ENCODE results near the gene PWWP2B. TPM values are rescaled to one million over a fixed set of nuclear protein-coding genes. Genes with fewer than 3 reads are reported as not detected.

PWWP2B gene
- total and polyA plus RNA-seq, 2 of the 13 experiments (the other 11 are each of a cell fraction or from before 2014, with no cell fraction given): 2.3 to 4.7 TPM

GRCh38 chr10:132366006-132366405 lies 31.0 kb upstream of the PWWP2B start:
- 97% methylated on average over 5 of the region's 8 CpGs for WGBS (ENCODE audit: low lambda C conversion rate)
- POLR2A ChIA-PET: no interaction called here
- no peaks in the 10 kb centered on the region; the same call in 1 of the 2 replicates for H4K20me1 ChIP-seq (ENCODE audit: insufficient read depth, low read length)
- CTCF ChIA-PET (ENCODE audit: low intra/inter-chr PET ratio, low total read pairs): no interaction called here
- no peak overlapping the region for H3K4me3 ChIP-seq (replicated peaks in 1 of 3; ENCODE audit: insufficient read depth in 1 of 3, low read depth in 2 of 3, low read length in 3 of 3)
- DNase-seq (ENCODE audit: low spot score) (no peak), ATAC-seq (no peak), FAIRE-seq (no peak)
- intact Hi-C loops (cut with micrococcal nuclease; ENCODE audit: unreplicated experiment): no loop called here
- H3K36me3 ChIP-seq (replicated peaks in 1 of 2; ENCODE audit: control insufficient read depth in 1 of 2, insufficient read depth in 2 of 2, low read length in 2 of 2): no peaks in the 10 kb centered on the region
- no peaks in the 10 kb centered on the region for H3K9me3 ChIP-seq (ENCODE audit: low read length)
- H3K27ac ChIP-seq (ENCODE audit: extremely low read length, insufficient read depth, low read length): no peak overlapping the region
- no peaks in the 10 kb centered on the region for H3K27me3 ChIP-seq (ENCODE audit: control insufficient read depth in 1 of 2, insufficient read depth in 2 of 2, low read length in 2 of 2)
- no peaks in the 10 kb centered on the region for H3K79me2 ChIP-seq (ENCODE audit: insufficient read depth, low read length)
- TF ChIP-seq SOX5 (CRISPR knock-in tag; IDR thresholded peaks at IDR 0.05; ENCODE audit: borderline replicate concordance) (no peak), NR1H2 (CRISPR knock-in tag; IDR thresholded peaks at IDR 0.05; ENCODE audit: borderline replicate concordance, low read depth) (no peak), IRF9 (CRISPR knock-in tag; IDR thresholded peaks at IDR 0.05; ENCODE audit: borderline replicate concordance) (no peak)
- H3K4me1 ChIP-seq (ENCODE audit: insufficient read depth, low read length): no peaks in the 10 kb centered on the region
- in situ Hi-C loops (cut with HindIII; ENCODE audit: extremely low pct_ligation_motif_present, low pct_unique_long_range_greater_than_20kb): no loop called here
- no peak overlapping the region for H3K4me2 ChIP-seq (ENCODE audit: low read depth, low read length)
- no peak overlapping the region for H3K9ac ChIP-seq (ENCODE audit: insufficient read depth, low read depth, low read length)
- H2AFZ ChIP-seq (ENCODE audit: low read length): no peak overlapping the region
- no TSS peak for BruUV-seq (replicated peaks)

- intact Hi-C loops (cut with micrococcal nuclease; ENCODE audit: unreplicated experiment) (no loop called here), in situ Hi-C loops (cut with HindIII; ENCODE audit: extremely low pct_ligation_motif_present, low pct_unique_long_range_greater_than_20kb) (no loop called here)
- no peak for FAIRE-seq
- no peaks in the 10 kb centered on the region for H3K36me3 ChIP-seq (replicated peaks in 1 of 2; ENCODE audit: control insufficient read depth in 1 of 2, insufficient read depth in 2 of 2, low read length in 2 of 2)
- ChIA-PET POLR2A (no interaction called here), CTCF (ENCODE audit: low intra/inter-chr PET ratio, low total read pairs) (no interaction called here)
- no peaks in the 10 kb centered on the region for H3K79me2 ChIP-seq (ENCODE audit: insufficient read depth, low read length)
- no peak overlapping the region for H3K9ac ChIP-seq (ENCODE audit: insufficient read depth, low read depth, low read length)
- no peak for TF ChIP-seq NFAT5 (CRISPR knock-in tag; IDR thresholded peaks at IDR 0.05)
- TF ChIP-seq MLLT10 (CRISPR knock-in tag; IDR thresholded peaks at IDR 0.05): no peak
- TF ChIP-seq CREB3 (CRISPR knock-in tag; IDR thresholded peaks at IDR 0.05): no peak
- no peak overlapping the region for H3K27ac ChIP-seq (ENCODE audit: extremely low read length, insufficient read depth, low read length)
- no peaks in the 10 kb centered on the region for H4K20me1 ChIP-seq (ENCODE audit: insufficient read depth, low read length)
- no peaks in the 10 kb centered on the region for H3K27me3 ChIP-seq (ENCODE audit: control insufficient read depth in 1 of 2, insufficient read depth in 2 of 2, low read length in 2 of 2)
- H3K9me3 ChIP-seq (ENCODE audit: low read length): no peaks in the 10 kb centered on the region
- no peak for ATAC-seq
- no peak overlapping the region for H2AFZ ChIP-seq (ENCODE audit: low read length)
- H3K4me1 ChIP-seq (ENCODE audit: insufficient read depth, low read length): peaks cover 4% of the 10 kb centered on the region
- DNase-seq (ENCODE audit: low spot score): no peak
- no TSS peak for BruUV-seq (replicated peaks)
- WGBS (ENCODE audit: low lambda C conversion rate): 89% methylated on average over 6 of the region's 9 CpGs
- H3K4me3 ChIP-seq (replicated peaks in 1 of 3; ENCODE audit: insufficient read depth in 1 of 3, low read depth in 2 of 3, low read length in 3 of 3): no peak overlapping the region
- no peak overlapping the region for H3K4me2 ChIP-seq (ENCODE audit: low read depth, low read length)
Observed at GRCh38 chr10:132366499-132366898, 30.5 kb upstream of the PWWP2B start.
